Measurements from ENCODE around the gene ZNF469. TPM values are rescaled to one million over a fixed set of nuclear protein-coding genes. Genes with fewer than 3 reads are reported as not detected.

The ZNF469 gene
- total and polyA plus RNA-seq, 9 of the 15 experiments (the other 6 are each of a cell fraction or from before 2014, with no cell fraction given) = 0.01 to 0.04 TPM; not detected in 7

GRCh38 chr16:88353232-88353631 lies 29.5 kb upstream of the ZNF469 start:
- Histone ChIP-seq H3K9ac (ENCODE audit: insufficient read depth in 1 of 2, low read depth in 2 of 2, low read length in 2 of 2) (no peak overlapping the region), H3K36me3 (ENCODE audit: control insufficient read depth, insufficient read depth, low read length) (no peaks in the 10 kb centered on the region), H3K4me3 (no peak overlapping the region), H3K9me1 (ENCODE audit: control insufficient read depth, insufficient read depth, low read length) (no peaks in the 10 kb centered on the region), H3K4me1 (replicated peaks in 1 of 2; ENCODE audit: control insufficient read depth in 2 of 2, insufficient read depth in 2 of 2, low read length in 2 of 2) (peaks cover 0 to 67% of the 10 kb centered on the region in 2 experiments; a peak in 2 of 5 replicates), H3K4me2 (ENCODE audit: insufficient read depth, low read length) (no peak overlapping the region), H3K27ac (ENCODE audit: extremely low read depth, low read depth, low read length) (no peak overlapping the region), H2AFZ (ENCODE audit: low read depth, low read length) (no peak overlapping the region), H4K20me1 (replicated peaks; ENCODE audit: control insufficient read depth, insufficient read depth, low read length) (peaks cover 9% of the 10 kb centered on the region; the same call in 1 of the 2 replicates), H3K9me3 (replicated peaks; ENCODE audit: control insufficient read depth, insufficient read depth, low read depth, low read length) (no peaks in the 10 kb centered on the region), H3K27me3 (ENCODE audit: control insufficient read depth in 2 of 2, insufficient read depth in 2 of 2, low read length in 2 of 2) (peaks cover 12 to 47% of the 10 kb centered on the region in 2 experiments), H3K79me2 (ENCODE audit: control insufficient read depth, insufficient read depth, low read length) (no peaks in the 10 kb centered on the region)
- ATAC-seq = no peak
- POLR2A ChIA-PET = interaction anchor here (0.7 to 1.6 kb wide), 2 partner anchors 19 to 35 kb away, joined by 3 read pairs; no protein-coding TSS in a partner anchor
- in situ Hi-C loops (cut with MboI) = no loop called here
- CTCF ChIA-PET (ENCODE audit: low intra/inter-chr PET ratio) = no interaction called here
- DNase-seq (ENCODE audit: extremely low read depth in 1 of 4, low spot score in 3 of 4) = no peak
- 43% methylated on average over 16 of the region's 22 CpGs for WGBS (ENCODE audit: insufficient coverage, low coverage, missing lambda C conversion rate)
- no peak for FAIRE-seq
- BruUV-seq (replicated peaks) = no TSS peak
- intact Hi-C loops (cut with micrococcal nuclease) = no loop called here
- peak; percentile 62 for TF ChIP-seq ZBTB33 (CRISPR knock-in tag; IDR thresholded peaks at IDR 0.05)
- TF ChIP-seq CREB1 (IDR thresholded peaks at IDR 0.05) = no peak
- TF ChIP-seq CREB1 (CRISPR knock-in tag; IDR thresholded peaks at IDR 0.05) = no peak
- no peak for TF ChIP-seq U2AF1 (optimal IDR thresholded peaks at IDR 0.05; ENCODE audit: low read depth, low read length)
- TF ChIP-seq BCL6 (CRISPR knock-in tag; IDR thresholded peaks at IDR 0.05) = no peak
- TF ChIP-seq SIN3A (IDR thresholded peaks at IDR 0.05; ENCODE audit: borderline replicate concordance in 2 of 2, control insufficient read depth in 1 of 2, low read depth in 2 of 2, low read length in 2 of 2) = no peak

All from K562 (cell line).